ENCODE results near the gene CCL1. TPM values are rescaled to one million over a fixed set of nuclear protein-coding genes. Genes with fewer than 3 reads are reported as not detected.
"Not testable (repeated sequence)": the region's sequence is repeated elsewhere in the genome, so short reads cannot be mapped to it uniquely, and the experiment has no call there.

The CCL1 gene
- total RNA-seq, 1 donor from 2014 or later: not detected

DNA sequence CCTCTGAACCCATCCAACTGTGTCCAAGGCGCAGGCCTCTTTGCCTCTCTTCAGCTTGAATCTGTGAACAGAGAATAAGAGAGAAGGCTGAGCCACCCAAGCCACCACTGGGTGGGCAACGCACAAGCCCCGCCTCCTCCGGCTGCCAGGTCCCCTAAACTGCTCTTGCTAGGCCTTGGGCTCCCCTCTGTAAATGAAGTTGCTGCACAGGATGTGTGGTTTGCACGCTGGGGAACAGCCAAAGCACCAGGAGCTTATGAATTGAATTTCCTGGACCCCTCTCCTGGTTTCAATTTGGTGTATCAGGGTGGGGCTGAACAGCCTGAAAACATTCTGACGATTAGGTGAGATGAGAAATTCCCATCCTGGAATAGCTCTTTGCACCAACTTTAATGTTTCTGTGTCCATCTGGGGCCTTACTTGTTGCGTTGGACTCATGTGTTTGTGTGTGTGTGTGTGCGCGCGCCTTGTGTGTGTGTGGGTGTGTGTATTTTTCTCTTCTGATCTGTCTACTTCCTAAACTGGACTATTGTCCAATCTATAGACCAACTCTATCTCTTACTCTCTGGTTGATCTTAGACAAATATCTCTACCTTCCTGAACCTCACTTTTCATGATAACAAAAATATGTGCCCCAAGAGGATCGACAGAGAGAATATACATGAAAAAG, 2.3 kb downstream of the CCL1 start:
- no peak for DNase-seq (ENCODE audit: low read depth in 2 of 2)

DNA sequence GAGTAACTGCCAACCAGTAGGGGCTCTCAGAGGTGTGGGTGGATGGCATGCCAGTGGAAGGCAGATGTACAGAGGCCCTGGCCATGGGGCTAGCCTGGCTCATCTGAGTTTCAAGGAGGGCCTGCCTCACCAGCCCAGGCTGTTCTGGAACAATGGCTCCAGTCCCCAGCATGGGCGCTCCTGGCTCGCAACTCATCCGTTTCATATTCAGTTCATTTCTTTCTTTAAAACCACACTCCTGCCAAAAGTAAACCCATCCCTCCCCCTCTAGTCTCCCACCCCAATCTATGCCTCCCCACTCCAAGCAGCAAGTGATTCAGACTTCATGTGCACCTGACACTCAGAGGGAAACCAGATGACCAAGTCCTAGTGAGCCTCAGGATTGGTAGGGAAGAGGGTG, 4.4 kb downstream of the CCL1 start:
- DNase-seq (ENCODE audit: low read depth in 2 of 2): no peak

DNA sequence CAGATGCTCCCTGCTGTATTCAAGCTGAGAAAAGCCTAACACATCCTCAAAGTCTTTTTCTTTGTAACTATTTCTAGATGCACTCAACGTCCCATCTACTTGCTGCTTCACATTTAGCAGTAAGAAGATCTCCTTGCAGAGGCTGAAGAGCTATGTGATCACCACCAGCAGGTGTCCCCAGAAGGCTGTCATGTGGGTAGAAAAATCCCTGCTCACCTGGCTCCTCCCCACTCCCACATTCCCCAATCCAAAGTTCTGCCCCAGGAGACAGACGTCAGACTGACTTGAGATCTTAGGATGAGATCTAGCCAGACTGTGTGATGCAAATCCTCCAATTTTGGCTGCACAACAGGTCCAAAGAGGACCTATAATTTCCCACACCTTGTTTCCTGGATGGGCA, 5.6 kb downstream of the CCL1 start:
- DNase-seq (ENCODE audit: low read depth in 2 of 2): no peak

DNA sequence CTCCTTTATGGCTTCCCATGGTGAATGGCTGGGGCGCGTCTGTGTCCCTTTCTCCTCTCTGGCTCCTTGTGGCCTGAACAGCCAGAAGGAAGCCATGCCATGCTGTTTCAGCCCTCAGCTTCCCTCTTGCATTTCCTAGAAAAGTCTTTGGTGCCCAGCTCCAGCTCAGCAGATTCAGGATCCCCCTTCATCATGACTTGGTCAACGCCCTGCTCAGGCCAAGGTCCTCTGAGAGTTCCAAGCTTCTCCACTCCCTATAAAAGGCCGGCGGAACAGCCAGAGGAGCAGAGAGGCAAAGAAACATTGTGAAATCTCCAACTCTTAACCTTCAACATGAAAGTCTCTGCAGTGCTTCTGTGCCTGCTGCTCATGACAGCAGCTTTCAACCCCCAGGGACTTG, 6.8 kb downstream of the CCL1 start, which contains the start of gene CCL13:
TSS of gene CCL13 (plus strand) at position 287 of the 400 bp plus-strand sequence. CDS start at position 334, 47 bp downstream.
- DNase-seq (ENCODE audit: low read depth in 2 of 2): no peak

DNA sequence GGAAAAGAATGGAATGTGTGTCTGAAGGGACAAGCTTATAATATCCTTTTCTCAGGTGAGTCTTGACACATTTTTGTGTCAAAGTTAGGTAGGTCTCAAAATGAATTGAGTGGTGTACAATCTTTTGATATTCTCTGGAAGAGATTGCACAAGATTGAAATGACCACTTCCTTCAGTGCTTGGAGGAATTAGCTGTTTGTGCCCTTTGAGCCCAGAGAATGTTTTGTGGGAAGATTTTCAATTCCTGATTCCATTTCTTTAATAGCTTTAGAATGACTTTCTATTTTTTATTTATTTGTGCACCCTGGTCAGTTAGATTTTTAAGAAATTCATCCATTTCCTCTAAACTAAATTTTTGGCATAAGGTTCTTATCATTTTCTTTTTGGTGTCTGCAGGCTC, 8.4 kb downstream of the CCL1 start:
- DNase-seq (ENCODE audit: low read depth in 2 of 2): no peak

GRCh38 chr17:34352191-34352590, 10.8 kb downstream of the CCL1 start:
- no peak for DNase-seq (ENCODE audit: low read depth in 2 of 2)

GRCh38 chr17:34351096-34351495, 11.9 kb downstream of the CCL1 start:
- DNase-seq (ENCODE audit: low read depth in 2 of 2): no peak

GRCh38 chr17:34349751-34350150, 13.3 kb downstream of the CCL1 start:
- DNase-seq (ENCODE audit: low read depth in 2 of 2): no peak

DNA sequence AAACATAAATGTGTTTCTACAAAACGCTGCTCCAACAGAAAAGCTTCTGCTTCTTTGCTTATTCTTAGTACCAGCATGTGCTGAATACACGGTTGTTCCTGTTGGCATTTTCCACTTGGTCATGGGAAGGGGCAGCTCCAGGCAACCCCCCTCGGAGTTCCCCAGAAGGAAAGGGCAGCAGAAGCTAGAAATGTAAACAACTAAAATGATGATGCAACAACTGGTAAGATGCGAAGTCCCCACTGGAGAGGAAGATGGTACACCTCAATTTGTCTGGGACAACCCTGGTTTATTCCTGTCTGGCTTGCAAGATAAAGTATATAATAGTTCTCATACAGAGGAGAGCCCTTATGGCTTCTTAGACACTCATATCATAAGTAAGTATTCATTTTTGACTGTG, 16.0 kb downstream of the CCL1 start:
- no peak for DNase-seq (ENCODE audit: low read depth in 2 of 2)

DNA sequence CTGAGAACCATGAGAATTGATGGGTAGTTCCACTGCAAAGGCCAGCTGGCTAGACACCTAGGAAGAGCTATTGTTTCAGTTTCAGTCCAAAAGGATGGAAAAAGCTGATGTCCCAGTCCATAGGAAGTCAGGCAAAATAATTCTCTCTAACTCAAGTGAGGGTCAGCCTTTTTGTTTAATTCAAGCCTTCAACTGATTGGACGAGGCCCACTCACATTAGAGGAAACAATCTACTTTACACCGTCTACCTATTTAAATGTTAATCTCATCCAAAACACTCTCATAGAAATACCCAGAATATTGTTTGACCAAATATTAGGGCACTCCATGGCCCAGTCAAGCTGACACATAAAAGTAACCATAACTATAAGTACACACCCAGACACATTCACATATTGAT, 21.1 kb downstream of the CCL1 start:
- DNase-seq (ENCODE audit: low read depth in 2 of 2): no peak

DNA sequence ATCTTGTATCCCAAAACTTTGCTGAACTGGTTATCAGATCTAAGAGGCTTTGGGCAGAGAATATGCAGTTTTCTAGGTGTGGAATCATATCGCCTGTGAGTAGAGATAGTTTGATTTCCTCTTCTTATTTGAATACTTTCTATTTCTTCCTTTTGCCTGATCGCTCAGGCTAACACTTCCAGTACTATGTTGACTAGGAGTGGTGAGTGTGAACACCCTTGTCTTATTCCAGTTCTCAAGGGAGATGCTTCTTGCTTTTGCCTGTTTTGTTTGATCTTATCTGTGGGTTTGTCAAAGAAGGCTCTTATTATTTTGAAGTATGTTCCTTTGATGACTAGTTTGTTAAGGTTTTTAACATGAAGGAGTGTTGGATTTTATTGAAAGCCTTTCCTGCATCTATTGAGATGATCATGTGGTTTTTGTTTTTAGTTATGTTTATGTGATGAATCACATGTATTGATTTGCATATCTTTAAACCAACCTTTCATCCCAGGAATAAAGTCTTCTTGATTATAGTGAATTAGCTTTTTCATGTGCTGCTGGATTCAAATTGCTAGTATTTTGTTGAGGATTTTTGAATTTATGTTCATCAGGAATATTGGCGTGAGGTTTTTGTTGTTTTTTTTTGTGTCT, 23.8 kb downstream of the CCL1 start:
- DNase-seq (ENCODE audit: low read depth in 2 of 2): no peak

DNA sequence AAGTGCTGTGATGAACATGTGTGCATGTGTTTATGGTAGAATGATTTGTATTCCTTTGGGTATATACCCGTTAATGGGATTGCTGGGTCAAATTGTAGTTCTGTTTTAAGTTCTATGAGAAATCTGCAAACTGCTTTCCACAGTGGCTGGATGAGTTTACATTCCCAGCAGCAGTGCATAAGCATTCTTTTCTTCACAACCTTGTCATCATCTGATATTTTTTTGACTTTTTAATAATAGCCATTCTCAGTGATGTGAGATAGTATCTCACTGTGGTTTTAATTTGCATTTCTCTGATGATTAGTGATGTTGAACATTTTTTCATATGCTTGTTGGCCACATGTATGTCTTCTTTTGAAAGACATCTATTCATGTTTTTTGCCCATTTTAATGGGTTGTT, 25.3 kb downstream of the CCL1 start:
- no peak for DNase-seq (ENCODE audit: low read depth in 2 of 2)

DNA sequence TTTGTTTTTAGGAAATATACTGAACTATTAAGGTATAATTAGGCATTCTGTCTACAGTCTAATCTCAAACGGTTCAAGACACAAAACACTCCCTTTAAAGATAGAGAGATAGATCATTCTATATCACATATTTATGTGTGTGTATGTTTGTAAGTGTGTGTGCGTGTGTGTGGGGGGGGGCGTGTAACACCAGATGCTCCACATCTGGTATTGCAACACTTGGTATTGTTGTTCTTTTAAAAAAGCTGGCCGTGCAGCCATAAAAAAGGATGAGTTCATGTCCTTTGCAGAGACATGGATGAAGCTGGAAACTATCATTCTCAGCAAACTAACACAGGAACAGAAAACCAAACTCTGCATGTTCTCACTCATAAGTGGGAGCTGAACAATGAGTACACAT, 35.5 kb downstream of the CCL1 start:
- DNase-seq (ENCODE audit: low read depth in 2 of 2): not testable (repeated sequence)

- DNase-seq (ENCODE audit: low read depth in 2 of 2): no peak
These were observed 41.1 kb downstream of the CCL1 start for GRCh38 chr17:34321964-34322363.

DNA sequence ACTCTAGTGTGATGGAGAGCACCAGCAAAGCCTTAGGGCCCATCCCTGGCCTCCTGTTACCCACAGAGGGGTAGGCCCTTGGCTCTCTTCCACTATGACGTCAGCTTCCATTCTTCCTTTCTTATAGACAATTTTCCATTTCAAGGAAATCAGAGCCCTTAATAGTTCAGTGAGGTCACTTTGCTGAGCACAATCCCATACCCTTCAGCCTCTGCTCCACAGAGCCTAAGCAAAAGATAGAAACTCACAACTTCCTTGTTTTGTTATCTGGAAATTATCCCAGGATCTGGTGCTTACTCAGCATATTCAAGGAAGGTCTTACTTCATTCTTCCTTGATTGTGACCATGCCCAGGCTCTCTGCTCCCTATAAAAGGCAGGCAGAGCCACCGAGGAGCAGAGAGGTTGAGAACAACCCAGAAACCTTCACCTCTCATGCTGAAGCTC, 44.0 kb downstream of the CCL1 start, which contains the start of gene CCL8:
TSS of gene CCL8 (plus strand) at position 397 of the 445 bp plus-strand sequence. CDS start 67 bp downstream, outside the sequence.
- DNase-seq (ENCODE audit: low read depth in 2 of 2): no peak

GRCh38 chr17:34318474-34318873, 44.6 kb downstream of the CCL1 start:
- no peak for DNase-seq (ENCODE audit: low read depth in 2 of 2)

DNA sequence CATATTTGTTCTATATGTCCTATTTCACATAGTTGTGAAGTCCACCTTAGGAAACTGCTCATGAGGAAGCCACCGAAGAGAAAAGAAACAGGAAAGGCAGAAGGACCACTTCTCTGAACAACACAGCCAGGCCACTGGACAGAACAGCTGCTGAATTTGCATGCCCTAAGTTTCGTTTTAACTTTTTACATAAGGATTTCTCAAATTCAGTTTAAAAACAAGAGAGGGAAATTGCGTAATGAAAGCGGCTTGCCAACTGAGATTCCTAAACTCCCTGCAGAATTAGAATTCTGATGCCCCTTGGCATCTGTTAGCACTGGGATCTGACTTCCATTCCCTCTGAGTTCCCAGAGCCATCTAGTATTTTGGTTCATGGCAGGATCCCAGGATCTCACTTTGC, 48.8 kb downstream of the CCL1 start:
- peak in 1 of 2 donors; percentile 57 for DNase-seq (ENCODE audit: low read depth in 2 of 2)

GRCh38 chr17:34313164-34313563, 49.9 kb downstream of the CCL1 start:
- DNase-seq (ENCODE audit: low read depth in 2 of 2): no peak

GRCh38 chr17:34312080-34312479, 51.0 kb downstream of the CCL1 start:
- no peak for DNase-seq (ENCODE audit: low read depth in 2 of 2)

DNA sequence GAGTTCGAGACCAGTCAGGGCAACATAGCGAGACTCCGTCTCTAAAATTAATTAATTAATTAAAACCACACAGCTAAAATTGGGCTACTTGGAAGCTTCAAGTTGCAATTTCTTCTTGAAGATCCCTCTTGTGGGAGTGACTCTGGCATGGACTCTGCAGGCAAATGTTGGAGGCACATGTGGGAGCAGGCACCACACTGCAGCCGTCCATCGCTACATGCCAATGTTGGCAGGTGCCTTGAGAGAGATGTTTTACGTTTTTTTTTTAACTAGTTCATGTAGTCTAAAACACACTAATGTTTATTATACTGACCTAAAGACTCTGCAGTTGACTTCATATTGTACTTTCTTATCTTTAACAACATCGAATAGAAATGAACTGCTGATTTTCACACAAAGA, 51.7 kb downstream of the CCL1 start:
- no peak for DNase-seq (ENCODE audit: low read depth in 2 of 2)
